Esophagus muscularis mucosa (tissue), 4 donors: ENCODE results near the gene ENPP6. TPM values are rescaled to one million over a fixed set of nuclear protein-coding genes. Genes with fewer than 3 reads are reported as not detected.

Experiments used
- DNase-seq: peaks from one replicate; pipeline ENCODE4 v3.0.0-alpha.2; 2017; ENCODE audit errors: extremely low spot score
- H3K27ac ChIP-seq, 4 donors: fragments of 200-600 bp; sonication (generic); replicated peaks in 1 of 4; 1 replicate in 3 of 4; 2 replicates in 1 of 4; pipeline ENCODE4 v1.5.1; 2016 to 2019; ENCODE audit warnings: mild to moderate bottlenecking in 1 of 4
- H3K27me3 ChIP-seq, 4 donors: fragments of 200-600 bp; sonication (generic); one replicate each; pipeline versions ENCODE4 v1.5.1 to v1.6.0; 2016 to 2019
- H3K36me3 ChIP-seq, 4 donors: fragments of 200-600 bp; sonication (generic); one replicate each; pipeline ENCODE4 v1.5.1; 2016 to 2019
- H3K4me1 ChIP-seq, 4 donors: fragments of 200-600 bp; sonication (generic); one replicate each; pipeline ENCODE4 v1.5.1; 2016 to 2019
- H3K4me3 ChIP-seq, 4 donors: fragments of 200-600 bp; sonication (generic); 1 replicate in 2 of 4; 2 replicates in 2 of 4; pipeline ENCODE4 v1.5.1; 2016 to 2019; ENCODE audit warnings: mild to moderate bottlenecking in 4 of 4, moderate library complexity in 1 of 4
- H3K9me3 ChIP-seq, 4 donors: fragments of 200-600 bp; sonication (generic); 1 replicate in 3 of 4; 2 replicates in 1 of 4; pipeline ENCODE4 v1.5.1; 2016 to 2019
- EP300 ChIP-seq: sonication (generic); formaldehyde crosslinking; IDR thresholded peaks from one replicate; pipeline ENCODE4 v1.6.1; 2017; ENCODE audit warnings: antibody characterized with exemption
- POLR2A ChIP-seq: fragments of 450-650 bp; IDR thresholded peaks from one replicate; pipeline ENCODE4 v1.6.1; 2017; ENCODE audit warnings: antibody characterized with exemption, moderate library complexity, mild to moderate bottlenecking, low read depth
- POLR2AphosphoS5 ChIP-seq, 2 donors: sonication (generic); formaldehyde crosslinking; IDR thresholded peaks; one replicate each; pipeline ENCODE4 v1.6.1; 2017; ENCODE audit warnings: antibody characterized with exemption in 2 of 2
- WGBS: methylation state at CpG from one replicate; pipeline ENCODE4 v1.1.5; 2018; 5-methylcytosine and 5-hydroxymethylcytosine counted together
- intact Hi-C: fragments of 100-400 bp; cut with DNase I; formaldehyde crosslinking; loops from one replicate; pipeline ENCODE4 v1.15.1; 2023
- total RNA-seq, 4 donors: library from RNA; depleted of rRNA; stranded (reverse); fragments of >200 nt; gene quantifications; one replicate each; pipeline versions ENCODE4 v1.1.0 to v1.2.1, GENCODE V29; 2016
- TF ChIP-seq, protein P1 (sequence below), 3 experiments: fragments of 200-600 bp in 2 of 3; fragments of 450-650 bp in 1 of 3; sonication (generic) in 2 of 3; IDR thresholded peaks; one replicate each; pipeline ENCODE4 v1.5.1; 2017 to 2019; ENCODE audit warnings: antibody characterized with exemption in 3 of 3, mild to moderate bottlenecking in 2 of 3, moderate library complexity in 1 of 3

The ENPP6 gene
- total RNA-seq, 4 donors from 2014 or later, result 0.42 to 1.1 (median 0.92) TPM

GRCh38 chr4:184201179-184201578, 16.5 kb downstream of the ENPP6 start:
- H3K27me3 ChIP-seq, result peaks cover 0 to 17% (median 0%) of the 10 kb centered on the region in 4 donors

DNA sequence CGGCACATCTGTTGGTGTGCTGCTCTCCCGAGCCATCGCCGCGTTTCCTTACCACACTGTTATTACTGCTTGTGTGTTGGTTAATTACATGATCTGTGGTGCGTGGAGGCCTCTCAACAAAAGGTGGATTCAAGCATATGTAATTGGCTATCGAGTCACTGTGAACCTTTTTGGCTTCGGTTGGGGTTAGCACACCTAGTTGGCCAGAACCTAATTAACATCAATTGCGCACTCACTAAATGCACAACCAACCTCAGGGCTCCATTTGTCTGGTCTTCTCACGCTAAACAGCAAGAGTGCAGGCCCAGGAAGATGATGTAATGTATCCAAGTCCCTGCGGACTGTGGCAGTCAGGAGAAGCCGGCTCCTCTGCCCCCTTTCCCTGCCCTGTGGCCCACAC, 17.4 kb downstream of the ENPP6 start:
- WGBS, result 86% methylated on average over 11 of the region's 12 CpGs
- H3K9me3 ChIP-seq, result no peaks in the 10 kb centered on the region
- no peak overlapping the region for H3K27ac ChIP-seq
- no peaks in the 10 kb centered on the region for H3K4me1 ChIP-seq
- intact Hi-C loops, result no loop called here
- H3K27me3 ChIP-seq, result peaks cover 0 to 10% (median 0%) of the 10 kb centered on the region in 4 donors
- H3K36me3 ChIP-seq, result no peaks in the 10 kb centered on the region
- TF ChIP-seq POLR2AphosphoS5 (IDR thresholded peaks at IDR 0.05) (no peak), EP300 (no peak), POLR2A (no peak)
- TF ChIP-seq, protein P1, sequence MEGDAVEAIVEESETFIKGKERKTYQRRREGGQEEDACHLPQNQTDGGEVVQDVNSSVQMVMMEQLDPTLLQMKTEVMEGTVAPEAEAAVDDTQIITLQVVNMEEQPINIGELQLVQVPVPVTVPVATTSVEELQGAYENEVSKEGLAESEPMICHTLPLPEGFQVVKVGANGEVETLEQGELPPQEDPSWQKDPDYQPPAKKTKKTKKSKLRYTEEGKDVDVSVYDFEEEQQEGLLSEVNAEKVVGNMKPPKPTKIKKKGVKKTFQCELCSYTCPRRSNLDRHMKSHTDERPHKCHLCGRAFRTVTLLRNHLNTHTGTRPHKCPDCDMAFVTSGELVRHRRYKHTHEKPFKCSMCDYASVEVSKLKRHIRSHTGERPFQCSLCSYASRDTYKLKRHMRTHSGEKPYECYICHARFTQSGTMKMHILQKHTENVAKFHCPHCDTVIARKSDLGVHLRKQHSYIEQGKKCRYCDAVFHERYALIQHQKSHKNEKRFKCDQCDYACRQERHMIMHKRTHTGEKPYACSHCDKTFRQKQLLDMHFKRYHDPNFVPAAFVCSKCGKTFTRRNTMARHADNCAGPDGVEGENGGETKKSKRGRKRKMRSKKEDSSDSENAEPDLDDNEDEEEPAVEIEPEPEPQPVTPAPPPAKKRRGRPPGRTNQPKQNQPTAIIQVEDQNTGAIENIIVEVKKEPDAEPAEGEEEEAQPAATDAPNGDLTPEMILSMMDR (IDR thresholded peaks at IDR 0.05), result no peak
- DNase-seq, result no peak
- H3K4me3 ChIP-seq, result no peak overlapping the region

More at GRCh38 chr4:184201179-184201578, 16.5 kb downstream of the ENPP6 start:
- WGBS, result 64% methylated on average over 7 of the region's 7 CpGs
- no peaks in the 10 kb centered on the region for H3K9me3 ChIP-seq
- no peaks in the 10 kb centered on the region for H3K36me3 ChIP-seq
- no peak for DNase-seq
- H3K4me1 ChIP-seq, result no peaks in the 10 kb centered on the region
- no peak overlapping the region for H3K27ac ChIP-seq
- intact Hi-C loops, result no loop called here
- TF ChIP-seq POLR2A, result no peak
- TF ChIP-seq EP300, result no peak
- TF ChIP-seq, protein P1 (IDR thresholded peaks at IDR 0.05), result no peak
- no peak for TF ChIP-seq POLR2AphosphoS5 (IDR thresholded peaks at IDR 0.05)
- no peak overlapping the region for H3K4me3 ChIP-seq

GRCh38 chr4:184199780-184200179, 17.9 kb downstream of the ENPP6 start:
- TF ChIP-seq, protein P1 (IDR thresholded peaks at IDR 0.05), result no peak
- TF ChIP-seq EP300 (no peak), POLR2A (no peak), POLR2AphosphoS5 (IDR thresholded peaks at IDR 0.05) (no peak)
- Histone ChIP-seq H3K27ac (no peak overlapping the region), H3K4me1 (no peaks in the 10 kb centered on the region), H3K9me3 (no peaks in the 10 kb centered on the region), H3K4me3 (no peak overlapping the region), H3K27me3 (peaks cover 0 to 7% (median 0%) of the 10 kb centered on the region in 4 donors), H3K36me3 (no peaks in the 10 kb centered on the region)
- intact Hi-C loops, result no loop called here
- no peak for DNase-seq
- WGBS, result 95% methylated on average over 5 of the region's 5 CpGs

DNA sequence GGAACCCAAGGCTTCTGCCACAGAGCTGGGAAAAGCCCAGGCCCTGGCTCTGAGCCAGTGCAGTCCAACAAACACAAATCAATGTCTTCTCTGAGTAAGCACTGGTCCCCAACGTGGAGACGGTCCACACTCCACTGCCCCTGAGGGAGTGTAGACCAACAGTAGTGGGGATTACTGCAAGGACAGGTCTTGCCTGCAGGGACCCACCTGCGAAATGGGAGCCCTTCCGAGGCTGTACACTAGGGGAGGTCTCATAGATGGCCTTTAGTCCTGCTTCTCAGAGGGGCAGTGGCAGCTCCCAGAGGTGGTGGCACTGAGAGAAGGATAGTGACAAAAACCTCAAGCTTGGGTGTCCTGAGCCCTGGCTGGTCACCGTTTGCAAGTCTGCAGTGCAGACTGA, 19.5 kb downstream of the ENPP6 start:
- Histone ChIP-seq H3K27me3 (no peaks in the 10 kb centered on the region), H3K4me1 (no peaks in the 10 kb centered on the region), H3K27ac (no peak overlapping the region), H3K4me3 (no peak overlapping the region), H3K36me3 (no peaks in the 10 kb centered on the region), H3K9me3 (no peaks in the 10 kb centered on the region)
- intact Hi-C loops, result no loop called here
- TF ChIP-seq POLR2AphosphoS5 (IDR thresholded peaks at IDR 0.05) (no peak), POLR2A (no peak)
- TF ChIP-seq, protein P1 (IDR thresholded peaks at IDR 0.05), result no peak
- DNase-seq, result no peak
- WGBS, result 73% methylated on average over 4 of the region's 5 CpGs

DNA sequence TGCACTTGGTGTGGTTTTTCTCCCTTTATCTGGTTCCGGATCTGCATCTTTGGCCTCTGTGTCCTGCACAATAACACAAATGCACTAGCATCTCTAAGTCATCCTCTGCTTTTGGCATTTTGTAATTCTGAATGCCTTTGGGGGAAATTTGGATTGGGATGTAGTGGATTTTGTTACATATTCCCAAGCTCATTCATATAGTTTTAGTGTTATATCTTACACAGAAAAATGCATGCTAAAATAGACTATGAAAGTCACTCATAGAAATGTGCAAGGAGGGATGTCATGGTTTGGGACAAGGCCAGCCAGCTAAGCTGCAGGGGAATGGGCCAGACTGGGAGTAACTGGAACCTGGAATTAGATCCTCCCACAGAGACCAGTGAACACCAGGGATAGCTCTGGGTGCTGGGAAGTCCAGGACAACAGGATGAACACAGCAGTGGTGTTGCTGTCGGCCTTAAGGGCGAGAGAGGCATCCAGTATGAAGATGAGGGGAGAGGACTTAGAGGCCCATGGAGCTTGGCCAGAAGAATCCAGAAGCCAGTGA, 20.1 kb downstream of the ENPP6 start:
- H3K27ac ChIP-seq, result no peak overlapping the region
- TF ChIP-seq EP300, result no peak
- TF ChIP-seq POLR2A, result no peak
- TF ChIP-seq POLR2AphosphoS5 (IDR thresholded peaks at IDR 0.05), result no peak
- TF ChIP-seq, protein P1 (IDR thresholded peaks at IDR 0.05), result no peak
- no peaks in the 10 kb centered on the region for H3K4me1 ChIP-seq
- 93% methylated on average over 3 of the region's 3 CpGs for WGBS
- no peaks in the 10 kb centered on the region for H3K36me3 ChIP-seq
- H3K4me3 ChIP-seq, result no peak overlapping the region
- H3K9me3 ChIP-seq, result no peaks in the 10 kb centered on the region
- H3K27me3 ChIP-seq, result no peaks in the 10 kb centered on the region
- DNase-seq, result no peak
- intact Hi-C loops, result no loop called here
